ENCODE data around the gene UGP2. TPM values are rescaled to one million over a fixed set of nuclear protein-coding genes. Genes with fewer than 3 reads are reported as not detected.
"Not testable (repeated sequence)": the region's sequence is repeated elsewhere in the genome, so short reads cannot be mapped to it uniquely, and the experiment has no call there.

UGP2 gene
- total RNA-seq, 1 donor from 2014 or later: 99.5 TPM

GRCh38 chr2:63914311-63914710 lies 72.6 kb downstream of the UGP2 start:
- Mint-ChIP-seq H3K36me3 (ENCODE audit: low read depth) (peaks cover 33% of the 10 kb centered on the region), H3K27ac (ENCODE audit: unreplicated experiment) (no peak overlapping the region), H3K4me3 (ENCODE audit: unreplicated experiment) (no peak overlapping the region), H3K4me1 (ENCODE audit: low read depth) (peaks cover 18% of the 10 kb centered on the region), H3K27me3 (ENCODE audit: low read depth) (no peaks in the 10 kb centered on the region), H3K9me3 (ENCODE audit: low read depth) (no peaks in the 10 kb centered on the region)
- TF ChIP-seq CTCF (IDR thresholded peaks at IDR 0.05): no peak
- DNase-seq (ENCODE audit: low spot score): no peak

DNA sequence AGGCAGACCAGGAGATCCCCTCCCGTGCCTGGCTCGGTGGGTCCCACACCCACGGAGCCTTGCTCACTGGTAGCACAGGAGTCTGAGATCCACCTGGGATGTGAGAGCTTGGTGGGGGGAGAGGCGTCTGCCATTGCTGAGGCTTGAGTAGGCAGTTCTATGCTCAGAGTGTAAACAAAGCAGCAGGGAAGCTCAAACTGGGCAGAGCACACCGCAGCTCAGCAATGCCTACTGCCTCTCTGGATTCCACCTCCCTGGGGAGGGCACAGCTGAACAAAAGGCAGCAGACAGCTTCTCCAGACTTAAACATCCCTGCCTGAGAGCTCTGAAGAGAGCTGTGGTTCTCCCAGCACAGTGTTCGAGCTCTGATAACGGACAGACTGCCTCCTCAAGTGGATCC lies 85.1 kb downstream of the UGP2 start:
- Mint-ChIP-seq H3K36me3 (ENCODE audit: low read depth) (peaks cover 30% of the 10 kb centered on the region), H3K9me3 (ENCODE audit: low read depth) (peaks cover 7% of the 10 kb centered on the region), H3K4me3 (ENCODE audit: unreplicated experiment) (no peak overlapping the region), H3K4me1 (ENCODE audit: low read depth) (no peaks in the 10 kb centered on the region), H3K27ac (ENCODE audit: unreplicated experiment) (no peak overlapping the region), H3K27me3 (ENCODE audit: low read depth) (no peaks in the 10 kb centered on the region)
- no peak for TF ChIP-seq CTCF (IDR thresholded peaks at IDR 0.05)
- DNase-seq (ENCODE audit: low spot score): no peak

DNA sequence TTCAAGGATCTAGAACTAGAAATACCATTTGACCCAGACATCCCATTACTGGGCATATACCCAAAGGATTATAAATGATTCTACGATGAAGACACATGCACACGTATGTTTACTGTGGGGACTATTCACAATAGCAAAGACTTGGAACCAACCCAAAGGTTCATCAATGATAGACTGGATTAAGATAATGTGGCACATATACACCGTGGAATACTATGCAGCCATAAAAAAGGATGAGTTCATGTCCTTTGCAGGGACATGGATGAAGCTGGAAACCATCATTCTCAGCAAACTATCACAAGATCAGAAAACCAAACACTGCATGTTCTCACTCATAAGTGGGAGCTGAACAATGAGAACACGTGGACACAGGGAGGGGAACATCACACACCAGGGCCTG lies 90.4 kb downstream of the UGP2 start:
- Mint-ChIP-seq H3K36me3 (ENCODE audit: low read depth) (peaks cover 32% of the 10 kb centered on the region), H3K9me3 (ENCODE audit: low read depth) (peaks cover 11% of the 10 kb centered on the region)
- not testable (repeated sequence) for H3K4me3 Mint-ChIP-seq (ENCODE audit: unreplicated experiment); H3K4me1 Mint-ChIP-seq (ENCODE audit: low read depth); H3K27me3 Mint-ChIP-seq (ENCODE audit: low read depth); H3K27ac Mint-ChIP-seq (ENCODE audit: unreplicated experiment); DNase-seq (ENCODE audit: low spot score)

Other genes with a start within 250 kb of the UGP2 start
- gene VPS54, start 177.5 kb downstream of the UGP2 start, total RNA-seq: 14.1 to 18.5 TPM (median 15.0 TPM) in 3 replicates

Measured in chondrocyte (in vitro differentiated cells).